Uterus (tissue), 2 donors: ENCODE measurements around the gene RDH5.

Experiments
- POLR2A ChIP-seq, 2 donors: fragments of 450-650 bp; IDR thresholded peaks; one replicate each; pipeline ENCODE4 v1.6.1; 2016; ENCODE audit warnings: antibody characterized with exemption in 2 of 2, mild to moderate bottlenecking in 1 of 2, moderate library complexity in 1 of 2
- TF ChIP-seq, protein P1 (sequence below), 4 experiments: fragments of 200-600 bp in 2 of 4; fragments of 450-650 bp in 2 of 4; sonication (generic) in 2 of 4; IDR thresholded peaks; one replicate each; pipeline ENCODE4 v1.5.1; 2016 to 2019; ENCODE audit warnings: antibody characterized with exemption in 4 of 4, mild to moderate bottlenecking in 2 of 4, moderate library complexity in 1 of 4

DNA sequence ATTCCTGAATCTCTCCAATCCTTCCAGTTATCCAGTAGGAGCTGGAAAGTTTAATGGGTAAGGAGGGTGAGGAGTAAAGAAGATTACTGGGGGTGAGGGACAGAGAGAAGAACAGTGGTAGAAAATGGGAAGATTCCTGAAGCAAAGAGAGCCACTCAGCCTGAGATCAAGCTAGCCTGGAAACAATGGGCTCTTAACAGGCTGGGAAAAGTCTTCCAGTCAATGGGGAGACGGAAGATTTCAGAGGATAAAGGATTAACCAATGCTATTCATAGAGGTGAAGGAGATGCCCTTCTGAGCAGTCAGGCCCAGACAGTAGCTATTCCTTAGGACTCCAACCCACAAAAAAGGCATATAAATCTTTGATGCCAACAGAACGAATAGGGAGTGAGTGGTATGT lies 37.5 kb downstream of the RDH5 start:
- TF ChIP-seq, protein P1, sequence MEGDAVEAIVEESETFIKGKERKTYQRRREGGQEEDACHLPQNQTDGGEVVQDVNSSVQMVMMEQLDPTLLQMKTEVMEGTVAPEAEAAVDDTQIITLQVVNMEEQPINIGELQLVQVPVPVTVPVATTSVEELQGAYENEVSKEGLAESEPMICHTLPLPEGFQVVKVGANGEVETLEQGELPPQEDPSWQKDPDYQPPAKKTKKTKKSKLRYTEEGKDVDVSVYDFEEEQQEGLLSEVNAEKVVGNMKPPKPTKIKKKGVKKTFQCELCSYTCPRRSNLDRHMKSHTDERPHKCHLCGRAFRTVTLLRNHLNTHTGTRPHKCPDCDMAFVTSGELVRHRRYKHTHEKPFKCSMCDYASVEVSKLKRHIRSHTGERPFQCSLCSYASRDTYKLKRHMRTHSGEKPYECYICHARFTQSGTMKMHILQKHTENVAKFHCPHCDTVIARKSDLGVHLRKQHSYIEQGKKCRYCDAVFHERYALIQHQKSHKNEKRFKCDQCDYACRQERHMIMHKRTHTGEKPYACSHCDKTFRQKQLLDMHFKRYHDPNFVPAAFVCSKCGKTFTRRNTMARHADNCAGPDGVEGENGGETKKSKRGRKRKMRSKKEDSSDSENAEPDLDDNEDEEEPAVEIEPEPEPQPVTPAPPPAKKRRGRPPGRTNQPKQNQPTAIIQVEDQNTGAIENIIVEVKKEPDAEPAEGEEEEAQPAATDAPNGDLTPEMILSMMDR (IDR thresholded peaks at IDR 0.05), result no peak
- no peak for TF ChIP-seq POLR2A (IDR thresholded peaks at IDR 0.05)
